Adrenal gland (tissue), 12 donors: Measurements from ENCODE around the gene FERMT3. TPM values are rescaled to one million over a fixed set of nuclear protein-coding genes. Genes with fewer than 3 reads are reported as not detected.
A peak's percentile ranks its signal among the peaks of the same experiment; 100 is the strongest.
"Not testable (repeated sequence)": the region's sequence is repeated elsewhere in the genome, so short reads cannot be mapped to it uniquely, and the experiment has no call there.

Experiments used
- DNase-seq, 7 donors: peaks; one replicate each; pipeline ENCODE4 v3.0.0-alpha.2; 2019 to 2020
- H3K27ac ChIP-seq, 5 donors: fragments of 200-600 bp; sonication (generic) in 4 of 5; 1 replicate in 3 of 5; 2 replicates in 2 of 5; pipeline versions ENCODE4 v1.5.1 to v1.8.0; 2016 to 2020; ENCODE audit warnings: mild to moderate bottlenecking in 1 of 5
- H3K27me3 ChIP-seq: fragments of 200-600 bp; 2 replicates; pipeline ENCODE4 v1.8.0; 2021
- H3K36me3 ChIP-seq, 2 donors: fragments of 200-600 bp; replicated peaks in 1 of 2; 1 replicate in 1 of 2; 2 replicates in 1 of 2; pipeline versions ENCODE4 v1.5.1 to v1.8.0; 2018 to 2022
- H3K4me1 ChIP-seq, 2 donors: fragments of 200-600 bp; replicated peaks in 1 of 2; 1 replicate in 1 of 2; 2 replicates in 1 of 2; pipeline versions ENCODE4 v1.5.1 to v1.8.0; 2018 to 2021
- H3K4me3 ChIP-seq, 4 donors: fragments of 200-600 bp; sonication (generic) in 3 of 4; one replicate each; pipeline ENCODE4 v1.5.1; 2016 to 2018
- H3K9me3 ChIP-seq, 3 donors: fragments of 200-600 bp; sonication (generic) in 1 of 3; replicated peaks in 1 of 3; 1 replicate in 2 of 3; 2 replicates in 1 of 3; pipeline versions ENCODE4 v1.5.1 to v1.8.0; 2016 to 2021
- POLR2A ChIP-seq, 2 donors: fragments of 450-650 bp; IDR thresholded peaks; one replicate each; pipeline ENCODE4 v1.6.1; 2017; ENCODE audit warnings: antibody characterized with exemption in 2 of 2, mild to moderate bottlenecking in 2 of 2, moderate library complexity in 1 of 2
- WGBS, 4 donors: extraction: QIAGEN DNeasy Blood & Tissue Kit in 2 of 4; methylation state at CpG; one replicate each; pipeline versions ENCODE4 v1.1.5 to v1.1.7; 2013 to 2017; 5-methylcytosine and 5-hydroxymethylcytosine counted together
- intact Hi-C, 2 donors: fragments of 100-400 bp; cut with DNase I; formaldehyde crosslinking; loops; one replicate each; pipeline versions ENCODE4 v1.14.1 to v1.15.0; 2022 to 2023
- polyA plus RNA-seq, 3 donors: library from polyadenylated mRNA; stranded (reverse); fragments of 200-250 nt in 2 of 3; fragments of 350-450 nt in 1 of 3; fragmentation: Illumina TruSeq in 1 of 3; extraction: RNeasy Lipid Tissue Mini Kit (QIAGEN cat#74804) in 1 of 3; gene quantifications; one replicate each; pipeline ENCODE4 v1.2.3, GENCODE V29; 2013 to 2014
- total RNA-seq, 9 donors: library from RNA; depleted of rRNA in 4 of 9; stranded (reverse); fragments of >200 nt in 4 of 9; fragments of 120-200 nt in 1 of 9; fragmentation: NEBNext Ultra II Directional in 1 of 9; extraction: Animal tissue kit (Norgen Biotek cat#: 25700) in 1 of 9; gene quantifications; one replicate each; pipeline versions ENCODE4 v1.1.0 to v1.2.4, GENCODE V29; 2013 to 2023
- TF ChIP-seq, protein P1 (sequence below), 6 experiments: fragments of 450-650 bp in 4 of 6; fragments of 200-600 bp in 2 of 6; sonication (generic) in 1 of 6; IDR thresholded peaks; 1 replicate in 5 of 6; 2 replicates in 1 of 6; pipeline versions ENCODE4 v1.5.1 to v1.8.0; 2016 to 2021; ENCODE audit warnings: antibody characterized with exemption in 6 of 6, mild to moderate bottlenecking in 2 of 6, moderate library complexity in 1 of 6
- donor health status: healthy with polysubstance abuse.
- donor health status: Bipolar disorder and iron deficiency.
- donor health status: DM: yes; HTN: yes; CAD: no.
- donor health status: DM: no; HTN: no; CAD: no.
- donor health status: DM: no; HTN: no; CAD: no.
- donor health status: DM: yes; HTN: yes; CAD: no.

FERMT3 gene
- total and polyA plus RNA-seq, 12 donors: 3.2 to 77.0 (median 33.7) TPM

DNA sequence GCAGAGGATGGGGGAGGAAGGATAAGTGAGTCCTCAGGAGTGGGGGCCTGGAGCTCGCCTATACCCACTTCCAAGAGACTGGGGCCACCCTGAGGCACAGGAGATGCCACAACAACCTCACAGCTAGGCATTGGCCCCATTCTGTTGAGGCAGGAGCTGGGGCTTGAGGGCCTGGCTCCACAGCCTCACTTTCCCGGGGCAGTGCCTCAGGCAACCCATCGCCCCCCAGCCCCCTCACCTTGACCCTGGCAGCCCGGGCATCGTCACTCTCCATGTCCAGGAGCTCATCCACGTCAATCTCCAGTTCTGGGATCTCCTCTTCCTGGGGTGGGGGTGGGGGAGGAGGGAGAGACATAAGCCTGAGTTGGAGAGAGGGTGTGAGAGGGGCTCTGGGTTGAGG is 38.4 kb downstream of the FERMT3 start:
- 0 to 22% (median 18%) methylated on average over 1 to 6 of the region's 6 CpGs; no CpG with 5 or more reads in 1 of the 4 donors for WGBS, 4 donors
- no peaks in the 10 kb centered on the region for H3K9me3 ChIP-seq
- DNase-seq: peak in 1 of 7 donors; percentile 27
- H3K4me1 ChIP-seq: peaks cover 35 to 45% of the 10 kb centered on the region in 2 donors
- no peaks in the 10 kb centered on the region for H3K27me3 ChIP-seq
- intact Hi-C loops: no loop called here
- TF ChIP-seq, protein P1, sequence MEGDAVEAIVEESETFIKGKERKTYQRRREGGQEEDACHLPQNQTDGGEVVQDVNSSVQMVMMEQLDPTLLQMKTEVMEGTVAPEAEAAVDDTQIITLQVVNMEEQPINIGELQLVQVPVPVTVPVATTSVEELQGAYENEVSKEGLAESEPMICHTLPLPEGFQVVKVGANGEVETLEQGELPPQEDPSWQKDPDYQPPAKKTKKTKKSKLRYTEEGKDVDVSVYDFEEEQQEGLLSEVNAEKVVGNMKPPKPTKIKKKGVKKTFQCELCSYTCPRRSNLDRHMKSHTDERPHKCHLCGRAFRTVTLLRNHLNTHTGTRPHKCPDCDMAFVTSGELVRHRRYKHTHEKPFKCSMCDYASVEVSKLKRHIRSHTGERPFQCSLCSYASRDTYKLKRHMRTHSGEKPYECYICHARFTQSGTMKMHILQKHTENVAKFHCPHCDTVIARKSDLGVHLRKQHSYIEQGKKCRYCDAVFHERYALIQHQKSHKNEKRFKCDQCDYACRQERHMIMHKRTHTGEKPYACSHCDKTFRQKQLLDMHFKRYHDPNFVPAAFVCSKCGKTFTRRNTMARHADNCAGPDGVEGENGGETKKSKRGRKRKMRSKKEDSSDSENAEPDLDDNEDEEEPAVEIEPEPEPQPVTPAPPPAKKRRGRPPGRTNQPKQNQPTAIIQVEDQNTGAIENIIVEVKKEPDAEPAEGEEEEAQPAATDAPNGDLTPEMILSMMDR (IDR thresholded peaks at IDR 0.05): no peak
- TF ChIP-seq POLR2A (IDR thresholded peaks at IDR 0.05): no peak
- H3K27ac ChIP-seq: peak overlapping the region; percentile 16 to 90 (median 85)
- H3K4me3 ChIP-seq: peak overlapping the region in 1 of 4 donors; percentile 72
- H3K36me3 ChIP-seq: peaks cover 0 to 12% of the 10 kb centered on the region in 2 donors

DNA sequence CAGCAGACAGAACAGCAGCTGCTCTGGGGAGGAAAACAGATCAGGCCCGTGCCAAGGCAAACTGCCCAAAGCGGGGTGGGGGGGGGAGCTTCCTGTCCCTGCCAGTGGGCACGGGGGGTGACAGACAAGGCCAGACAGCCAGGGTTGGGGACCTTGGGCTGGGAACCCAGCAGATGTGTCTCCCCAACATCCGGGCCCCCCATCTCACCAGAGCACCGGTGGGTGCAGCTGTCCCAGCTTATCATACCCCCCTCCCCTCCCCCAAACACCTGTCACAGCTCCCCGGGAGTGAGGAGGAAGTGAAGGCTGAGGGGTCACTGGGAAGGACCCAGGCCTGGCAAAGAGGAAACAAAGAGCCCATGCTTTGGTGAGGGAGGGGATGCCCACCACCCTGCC is 38.9 kb downstream of the FERMT3 start:
- TF ChIP-seq, protein P1 (IDR thresholded peaks at IDR 0.05): no peak
- no peak for TF ChIP-seq POLR2A (IDR thresholded peaks at IDR 0.05)
- H3K4me1 ChIP-seq: peaks cover 31 to 40% of the 10 kb centered on the region in 2 donors
- H3K9me3 ChIP-seq: no peaks in the 10 kb centered on the region
- peaks cover 0 to 12% of the 10 kb centered on the region in 2 donors for H3K36me3 ChIP-seq
- DNase-seq: peak; percentile 67 to 84 (median 76)
- intact Hi-C loops: no loop called here
- H3K27me3 ChIP-seq: no peaks in the 10 kb centered on the region
- peak overlapping the region; percentile 16 to 90 (median 85) for H3K27ac ChIP-seq
- peak overlapping the region in 2 of 4 donors; percentile 59 to 72 for H3K4me3 ChIP-seq
- 0 to 10% (median 6%) methylated on average over 2 to 6 of the region's 6 CpGs for WGBS, 4 donors

DNA sequence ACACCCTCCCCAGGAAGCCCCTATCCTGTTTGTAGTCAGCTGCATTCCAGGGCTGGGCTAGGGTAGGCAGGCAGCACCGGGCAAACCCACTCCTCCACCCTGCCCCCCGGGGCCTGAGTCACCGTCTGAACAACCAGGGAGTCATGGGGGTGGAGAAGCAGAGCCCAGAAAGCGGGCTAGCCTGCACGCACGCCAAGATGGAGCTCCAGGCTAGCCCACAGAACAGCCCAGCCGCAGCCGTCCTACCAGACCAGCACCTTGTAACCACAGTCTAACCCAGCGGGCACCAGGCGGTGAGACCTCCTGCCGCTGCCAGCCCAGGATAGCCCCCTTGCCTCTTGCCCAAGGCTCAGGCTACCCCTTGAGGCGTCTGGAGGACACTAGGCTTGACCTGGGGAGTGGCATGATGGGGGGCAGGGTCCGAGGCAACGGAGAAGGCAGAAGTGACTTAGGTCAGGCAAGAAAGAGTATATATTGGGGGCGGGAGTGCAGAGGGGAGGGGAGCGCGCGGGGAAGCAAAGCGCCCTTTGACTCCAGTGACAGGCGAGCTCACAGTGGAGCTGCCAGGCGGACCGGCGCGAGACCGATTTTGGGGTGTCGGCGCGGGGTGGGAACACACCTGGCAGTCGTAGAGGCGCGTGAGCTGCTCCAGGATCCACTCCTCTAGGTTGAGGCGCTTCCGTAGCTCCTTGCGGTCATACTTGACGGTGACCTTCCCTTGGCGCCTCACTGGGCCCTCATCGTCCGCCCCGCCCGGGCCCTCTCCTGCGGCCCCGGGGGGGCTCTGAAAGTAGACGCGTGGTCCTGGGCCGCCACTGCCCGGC is 39.5 kb downstream of the FERMT3 start:
- Histone ChIP-seq H3K27ac (peak overlapping the region; percentile 16 to 90 (median 85)), H3K4me1 (peaks cover 32 to 43% of the 10 kb centered on the region in 2 donors), H3K27me3 (no peaks in the 10 kb centered on the region), H3K36me3 (peaks cover 0 to 12% of the 10 kb centered on the region in 2 donors), H3K4me3 (peak overlapping the region; percentile 2 to 72 (median 66)), H3K9me3 (no peaks in the 10 kb centered on the region)
- WGBS, 4 donors: 0 to 9% (median 0%) methylated on average over 7 to 46 of the region's 46 CpGs
- peak; percentile 84 to 93 (median 90) for DNase-seq
- intact Hi-C loops: no loop called here
- peak in 1 of 2 donors; percentile 74 for TF ChIP-seq POLR2A (IDR thresholded peaks at IDR 0.05)
- TF ChIP-seq, protein P1 (IDR thresholded peaks at IDR 0.05): no peak

- DNase-seq, H3K9me3 ChIP-seq, intact Hi-C loops, H3K27me3 ChIP-seq: not testable (repeated sequence)
- Histone ChIP-seq H3K36me3 (peaks cover 0 to 12% of the 10 kb centered on the region in 2 donors), H3K4me3 (peak overlapping the region in 2 of 4 donors; percentile 59 to 72), H3K27ac (peak overlapping the region in 3 of 5 donors; percentile 84 to 90 (median 87)), H3K4me1 (peaks cover 33 to 44% of the 10 kb centered on the region in 2 donors)
- WGBS, 4 donors: 0 to 1% (median 0%) methylated on average over 15 to 41 of the region's 43 CpGs; no CpG with 5 or more reads in 1 of the 4 donors
Observed at GRCh38 chr11:64246621-64246870, 40.0 kb downstream of the FERMT3 start.
